Ovary (tissue), 9 donors: ENCODE data around the gene TMEM86B. TPM values are rescaled to one million over a fixed set of nuclear protein-coding genes. Genes with fewer than 3 reads are reported as not detected.

Experiments used
- DNase-seq, 5 donors: peaks; one replicate each; pipeline ENCODE4 v3.0.0-alpha.2; 2019 to 2020
- H3K27ac ChIP-seq, 2 donors: fragments of 200-600 bp; one replicate each; pipeline versions ENCODE4 v1.5.1 to v1.8.0; 2019 to 2022
- H3K27me3 ChIP-seq: fragments of 200-600 bp; one replicate; pipeline ENCODE4 v1.8.0; 2022
- H3K36me3 ChIP-seq: fragments of 200-600 bp; sonication (generic); one replicate; pipeline ENCODE4 v1.5.1; 2019
- H3K4me1 ChIP-seq: one replicate; pipeline ENCODE4 v1.8.1; 2013; ENCODE audit warnings: mild to moderate bottlenecking, moderate library complexity; ENCODE audit not compliant: insufficient read depth
- H3K4me3 ChIP-seq: fragments of 200-600 bp; sonication (generic); one replicate; pipeline ENCODE4 v1.5.1; 2017
- H3K9me3 ChIP-seq, 2 donors: fragments of 200-600 bp in 1 of 2; sonication (generic) in 1 of 2; one replicate each; pipeline versions ENCODE4 v1.5.1 to v1.8.1; 2013 to 2019; ENCODE audit warnings: mild to moderate bottlenecking in 1 of 2, moderate library complexity in 1 of 2
- EP300 ChIP-seq: sonication (generic); formaldehyde crosslinking; IDR thresholded peaks from one replicate; pipeline ENCODE4 v1.6.1; 2017; ENCODE audit warnings: antibody characterized with exemption
- POLR2A ChIP-seq: fragments of 450-650 bp; IDR thresholded peaks from one replicate; pipeline ENCODE4 v1.6.1; 2017; ENCODE audit warnings: antibody characterized with exemption, mild to moderate bottlenecking, moderate library complexity
- WGBS, 3 donors: extraction: QIAGEN DNeasy Blood & Tissue Kit in 1 of 3; methylation state at CpG; one replicate each; pipeline versions ENCODE4 v1.1.5 to v1.1.7; 2013 to 2017; 5-methylcytosine and 5-hydroxymethylcytosine counted together
- intact Hi-C, 4 donors: fragments of 100-400 bp; cut with DNase I; formaldehyde crosslinking; loops; one replicate each; pipeline versions ENCODE4 v1.11.0 to v1.15.1; 2022 to 2023
- polyA plus RNA-seq, 2 donors: library from polyadenylated mRNA; stranded (reverse); fragments of 200-250 nt in 1 of 2; fragments of 350-450 nt in 1 of 2; fragmentation: Illumina TruSeq in 1 of 2; extraction: RNeasy Lipid Tissue Mini Kit (QIAGEN cat#74804) in 1 of 2; gene quantifications; one replicate each; pipeline ENCODE4 v1.2.3, GENCODE V29; 2013 to 2014
- total RNA-seq, 7 donors: library from RNA; depleted of rRNA in 2 of 7; stranded (reverse); fragments of >200 nt in 2 of 7; fragmentation: NEBNext Ultra II Directional in 3 of 7; extraction: Animal tissue kit (Norgen Biotek cat#: 25700) in 3 of 7; gene quantifications; one replicate each; pipeline versions ENCODE4 v1.1.0 to v1.2.4, GENCODE V29; 2016 to 2023
- TF ChIP-seq, protein P1 (sequence below), 3 donors: fragments of 450-650 bp in 2 of 3; fragments of 200-600 bp in 1 of 3; IDR thresholded peaks; one replicate each; pipeline versions ENCODE4 v1.5.1 to v1.8.0; 2016 to 2022; ENCODE audit warnings: antibody characterized with exemption in 3 of 3, mild to moderate bottlenecking in 1 of 3
- donor health status: DM: no; HTN: no; CAD: no; lungs with moderate emphysema.
- donor health status: DM: no; HTN: no; CAD: no.
- donor health status: Bipolar disorder and iron deficiency.
- donor health status: DM: yes; HTN: yes; CAD: no.
- donor health status: DM: no; HTN: no; CAD: no.
- donor health status: DM: yes; HTN: yes; CAD: no.

TMEM86B gene
- total and polyA plus RNA-seq, 9 donors: 2.6 to 4.9 (median 3.4) TPM; not detected in 1

DNA sequence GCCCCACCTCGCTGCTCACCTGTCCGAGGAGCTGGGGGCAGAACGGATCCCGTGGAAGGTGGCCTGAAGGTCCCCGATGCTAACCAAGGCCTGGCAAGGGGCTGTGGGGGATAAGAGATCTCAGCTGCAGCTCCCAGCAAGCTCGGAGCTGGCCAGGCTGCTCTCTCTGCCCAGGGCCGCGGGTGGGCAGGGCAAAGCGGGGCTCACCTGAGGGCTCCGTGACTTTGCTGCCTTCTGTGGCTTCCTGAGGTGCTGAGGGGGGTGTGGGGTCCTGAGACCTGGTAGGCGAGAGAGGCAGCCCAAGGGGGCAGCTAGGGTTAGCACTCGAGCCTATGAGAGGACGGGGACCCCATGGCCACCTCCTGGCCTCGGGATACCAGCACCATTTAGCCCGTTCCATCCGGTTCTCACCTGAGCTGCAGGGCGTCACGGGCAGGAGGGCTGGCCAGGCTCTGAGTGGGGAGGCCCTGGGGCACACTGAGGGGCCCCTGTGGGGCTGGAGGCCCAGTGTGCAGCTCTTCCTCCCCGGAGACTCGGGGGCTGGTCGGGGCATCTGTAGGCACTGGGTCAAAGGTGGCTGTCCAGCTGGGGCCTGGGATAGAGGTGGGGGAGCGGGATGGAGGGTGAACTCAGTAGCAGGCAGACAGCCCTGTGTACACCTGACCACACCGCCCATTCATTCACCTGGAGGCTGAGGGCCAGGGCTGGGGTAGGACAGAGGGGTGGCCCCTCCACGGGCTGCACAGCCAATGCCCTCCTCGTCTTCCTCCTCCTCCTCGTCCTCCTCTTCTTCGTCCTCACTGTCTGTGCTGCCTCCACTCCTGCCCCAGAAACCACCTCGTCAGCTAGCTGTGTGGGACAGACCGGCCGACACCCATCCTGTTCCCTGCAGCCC is 3.1 kb upstream of the TMEM86B start:
- intact Hi-C loops: no loop called here
- no peaks in the 10 kb centered on the region for H3K4me1 ChIP-seq
- WGBS, 3 donors: 85 to 90% (median 88%) methylated on average over 30 of the region's 30 CpGs
- no peak overlapping the region for H3K27ac ChIP-seq
- no peak overlapping the region for H3K4me3 ChIP-seq
- no peaks in the 10 kb centered on the region for H3K9me3 ChIP-seq
- H3K27me3 ChIP-seq: no peaks in the 10 kb centered on the region
- DNase-seq: no peak
- TF ChIP-seq EP300 (no peak), POLR2A (no peak)
- TF ChIP-seq, protein P1, sequence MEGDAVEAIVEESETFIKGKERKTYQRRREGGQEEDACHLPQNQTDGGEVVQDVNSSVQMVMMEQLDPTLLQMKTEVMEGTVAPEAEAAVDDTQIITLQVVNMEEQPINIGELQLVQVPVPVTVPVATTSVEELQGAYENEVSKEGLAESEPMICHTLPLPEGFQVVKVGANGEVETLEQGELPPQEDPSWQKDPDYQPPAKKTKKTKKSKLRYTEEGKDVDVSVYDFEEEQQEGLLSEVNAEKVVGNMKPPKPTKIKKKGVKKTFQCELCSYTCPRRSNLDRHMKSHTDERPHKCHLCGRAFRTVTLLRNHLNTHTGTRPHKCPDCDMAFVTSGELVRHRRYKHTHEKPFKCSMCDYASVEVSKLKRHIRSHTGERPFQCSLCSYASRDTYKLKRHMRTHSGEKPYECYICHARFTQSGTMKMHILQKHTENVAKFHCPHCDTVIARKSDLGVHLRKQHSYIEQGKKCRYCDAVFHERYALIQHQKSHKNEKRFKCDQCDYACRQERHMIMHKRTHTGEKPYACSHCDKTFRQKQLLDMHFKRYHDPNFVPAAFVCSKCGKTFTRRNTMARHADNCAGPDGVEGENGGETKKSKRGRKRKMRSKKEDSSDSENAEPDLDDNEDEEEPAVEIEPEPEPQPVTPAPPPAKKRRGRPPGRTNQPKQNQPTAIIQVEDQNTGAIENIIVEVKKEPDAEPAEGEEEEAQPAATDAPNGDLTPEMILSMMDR (IDR thresholded peaks at IDR 0.05): no peak
- H3K36me3 ChIP-seq: no peaks in the 10 kb centered on the region

DNA sequence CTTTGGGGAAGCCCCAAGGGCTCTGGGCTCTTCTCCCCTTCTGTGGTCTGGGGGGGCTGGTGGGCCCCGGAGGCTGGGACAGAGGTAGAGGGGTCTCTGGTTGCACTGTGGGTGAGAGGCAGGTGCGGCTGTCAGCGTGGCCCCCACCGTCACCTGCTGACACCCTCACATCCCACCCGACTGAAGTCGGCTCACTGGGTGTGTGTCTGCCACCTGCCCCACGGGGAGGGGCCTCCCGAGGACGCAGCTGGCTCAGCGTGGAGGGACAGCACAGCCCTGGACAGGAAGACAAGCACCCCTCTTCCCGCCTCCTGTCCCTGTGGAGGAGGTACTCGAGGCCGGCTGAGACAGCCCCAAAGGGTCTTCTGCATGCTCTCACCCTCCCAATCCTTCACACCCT is 2.2 kb upstream of the TMEM86B start:
- Histone ChIP-seq H3K4me1 (no peaks in the 10 kb centered on the region), H3K27ac (no peak overlapping the region), H3K36me3 (no peaks in the 10 kb centered on the region), H3K9me3 (no peaks in the 10 kb centered on the region), H3K4me3 (no peak overlapping the region), H3K27me3 (no peaks in the 10 kb centered on the region)
- WGBS, 3 donors: 85 to 88% (median 86%) methylated on average over 11 to 13 of the region's 13 CpGs
- intact Hi-C loops: no loop called here
- no peak for TF ChIP-seq EP300
- no peak for TF ChIP-seq POLR2A
- TF ChIP-seq, protein P1 (IDR thresholded peaks at IDR 0.05): no peak
- no peak for DNase-seq

DNA sequence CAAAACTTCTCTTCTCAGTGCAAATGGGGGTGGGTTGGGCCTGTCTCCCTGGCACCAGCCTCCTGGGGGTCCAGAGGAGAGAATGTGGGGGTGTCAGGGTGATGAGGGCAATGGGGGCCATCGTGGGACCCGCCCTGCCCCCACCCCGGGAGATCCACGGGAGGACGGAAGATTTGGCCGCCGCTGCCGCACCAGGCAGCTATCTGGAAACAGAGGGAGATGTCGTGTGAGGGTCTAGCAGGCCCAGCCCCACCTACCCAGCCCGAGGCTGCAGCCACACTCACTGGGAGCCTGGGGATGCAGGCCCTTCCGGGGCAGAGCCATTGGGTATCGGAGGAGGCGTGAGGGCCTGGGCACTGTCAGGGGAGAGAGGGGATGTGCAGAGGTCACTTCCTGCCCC is 1.8 kb upstream of the TMEM86B start:
- Histone ChIP-seq H3K4me3 (no peak overlapping the region), H3K36me3 (no peaks in the 10 kb centered on the region), H3K9me3 (no peaks in the 10 kb centered on the region), H3K27me3 (no peaks in the 10 kb centered on the region), H3K27ac (no peak overlapping the region), H3K4me1 (no peaks in the 10 kb centered on the region)
- intact Hi-C loops: no loop called here
- WGBS, 3 donors: 73 to 85% (median 73%) methylated on average over 13 of the region's 13 CpGs
- DNase-seq: no peak
- TF ChIP-seq EP300 (no peak), POLR2A (no peak)
- TF ChIP-seq, protein P1 (IDR thresholded peaks at IDR 0.05): no peak

GRCh38 chr19:55229789-55230182 is 1.2 kb upstream of the TMEM86B start:
- WGBS, 3 donors: 68 to 74% (median 70%) methylated on average over 17 of the region's 17 CpGs
- TF ChIP-seq EP300: no peak
- TF ChIP-seq, protein P1 (IDR thresholded peaks at IDR 0.05): no peak
- TF ChIP-seq POLR2A: no peak
- no peaks in the 10 kb centered on the region for H3K27me3 ChIP-seq
- intact Hi-C loops: no loop called here
- no peak for DNase-seq
- no peak overlapping the region for H3K27ac ChIP-seq
- H3K9me3 ChIP-seq: no peaks in the 10 kb centered on the region
- H3K4me1 ChIP-seq: no peaks in the 10 kb centered on the region
- H3K36me3 ChIP-seq: no peaks in the 10 kb centered on the region
- H3K4me3 ChIP-seq: no peak overlapping the region
